OCI-LY1 (cell line): ENCODE data around the gene DMC1.

Experiments
- CTCF ChIP-seq: fragments of 200-600 bp; sonication (generic), shearing (Covaris generic); IDR thresholded peaks from 2 replicates; pipeline ENCODE4 v1.5.1; 2017; ENCODE audit warnings: mild to moderate bottlenecking, antibody characterized with exemption, low read length, moderate library complexity, mixed read lengths
- EZH2 ChIP-seq: fragments of 200-600 bp; sonication (generic), shearing (Covaris generic); IDR thresholded peaks from 2 replicates; pipeline ENCODE4 v1.8.0; 2017; ENCODE audit warnings: borderline replicate concordance, mixed run types, mild to moderate bottlenecking, antibody characterized with exemption, low read length, moderate library complexity, mixed read lengths

DNA sequence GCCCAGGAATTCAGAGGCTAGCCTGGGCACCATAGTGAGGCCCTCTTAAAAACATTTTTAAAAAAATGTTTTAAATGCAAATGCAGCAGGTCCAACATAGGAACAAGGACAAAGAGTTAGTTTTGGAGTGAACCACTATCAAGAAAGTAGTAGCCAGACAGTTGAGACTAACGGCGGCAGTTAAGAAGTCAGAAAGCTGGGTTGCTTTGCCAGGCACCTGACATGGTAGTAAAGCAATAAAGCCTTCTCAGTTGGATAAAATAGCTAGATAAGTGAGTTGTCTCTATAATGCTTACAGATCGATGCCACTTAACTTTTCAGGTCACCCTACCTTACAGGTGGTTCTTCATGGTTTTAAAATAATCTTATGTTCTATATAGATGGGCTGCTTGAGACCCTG lies 47.0 kb downstream of the DMC1 start:
- TF ChIP-seq CTCF = no peak
- no peak for TF ChIP-seq EZH2
